GM10266 (cell line): ENCODE results near the gene CRMP1.

Source experiments
- DNase-seq: peaks from one replicate; pipeline ENCODE4 v3.0.0; 2012; ENCODE audit errors: extremely low spot score
- TF ChIP-seq, protein P1 (sequence below): IDR thresholded peaks from 2 replicates; pipeline ENCODE4 v1.5.1; 2012; ENCODE audit warnings: mild to moderate bottlenecking, low read depth; ENCODE audit not compliant: control insufficient read depth, insufficient read depth; ENCODE audit errors: missing control alignments

The CRMP1 gene

DNA sequence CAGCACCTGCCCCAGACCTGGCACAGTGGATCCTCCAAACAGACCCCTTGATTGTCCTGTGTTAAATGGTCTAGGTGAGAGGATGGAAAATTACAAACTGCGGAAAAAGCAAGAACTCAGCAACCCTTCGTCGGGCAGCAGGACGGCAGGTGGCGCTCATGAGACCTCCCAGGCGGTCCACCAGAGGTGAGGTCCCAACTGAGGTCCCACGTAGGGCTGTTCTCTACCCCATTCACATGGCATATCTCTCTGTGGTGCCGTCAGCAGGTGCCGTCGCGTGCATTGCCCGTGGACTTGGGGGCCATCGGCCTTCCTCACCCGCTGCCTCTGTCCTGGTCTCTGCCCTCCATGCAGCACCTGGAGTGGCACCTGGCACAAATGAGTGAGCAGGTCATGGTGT, 88.2 kb downstream of the CRMP1 start:
- TF ChIP-seq, protein P1, sequence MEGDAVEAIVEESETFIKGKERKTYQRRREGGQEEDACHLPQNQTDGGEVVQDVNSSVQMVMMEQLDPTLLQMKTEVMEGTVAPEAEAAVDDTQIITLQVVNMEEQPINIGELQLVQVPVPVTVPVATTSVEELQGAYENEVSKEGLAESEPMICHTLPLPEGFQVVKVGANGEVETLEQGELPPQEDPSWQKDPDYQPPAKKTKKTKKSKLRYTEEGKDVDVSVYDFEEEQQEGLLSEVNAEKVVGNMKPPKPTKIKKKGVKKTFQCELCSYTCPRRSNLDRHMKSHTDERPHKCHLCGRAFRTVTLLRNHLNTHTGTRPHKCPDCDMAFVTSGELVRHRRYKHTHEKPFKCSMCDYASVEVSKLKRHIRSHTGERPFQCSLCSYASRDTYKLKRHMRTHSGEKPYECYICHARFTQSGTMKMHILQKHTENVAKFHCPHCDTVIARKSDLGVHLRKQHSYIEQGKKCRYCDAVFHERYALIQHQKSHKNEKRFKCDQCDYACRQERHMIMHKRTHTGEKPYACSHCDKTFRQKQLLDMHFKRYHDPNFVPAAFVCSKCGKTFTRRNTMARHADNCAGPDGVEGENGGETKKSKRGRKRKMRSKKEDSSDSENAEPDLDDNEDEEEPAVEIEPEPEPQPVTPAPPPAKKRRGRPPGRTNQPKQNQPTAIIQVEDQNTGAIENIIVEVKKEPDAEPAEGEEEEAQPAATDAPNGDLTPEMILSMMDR, result no peak
- DNase-seq, result no peak

DNA sequence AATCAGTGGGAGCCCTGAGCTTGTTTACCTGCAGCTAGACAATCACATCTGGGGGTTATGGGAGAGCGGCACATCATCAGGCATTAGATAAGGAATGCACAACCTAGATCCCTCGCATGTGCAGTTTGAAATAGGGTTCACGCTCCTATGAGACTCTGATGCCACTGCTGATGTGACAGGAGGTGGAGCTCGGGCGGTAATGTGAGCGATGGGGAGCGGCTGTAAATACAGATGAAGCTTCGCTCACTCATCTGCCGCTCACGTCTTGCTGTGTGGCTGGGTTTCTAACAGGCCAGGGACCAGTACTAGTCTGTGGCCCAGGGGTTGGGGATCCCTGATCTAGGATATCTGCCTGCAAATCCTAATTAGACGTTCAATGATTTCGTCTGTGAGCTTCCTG, 90.3 kb downstream of the CRMP1 start:
- no peak for DNase-seq
- TF ChIP-seq, protein P1, result no peak

DNA sequence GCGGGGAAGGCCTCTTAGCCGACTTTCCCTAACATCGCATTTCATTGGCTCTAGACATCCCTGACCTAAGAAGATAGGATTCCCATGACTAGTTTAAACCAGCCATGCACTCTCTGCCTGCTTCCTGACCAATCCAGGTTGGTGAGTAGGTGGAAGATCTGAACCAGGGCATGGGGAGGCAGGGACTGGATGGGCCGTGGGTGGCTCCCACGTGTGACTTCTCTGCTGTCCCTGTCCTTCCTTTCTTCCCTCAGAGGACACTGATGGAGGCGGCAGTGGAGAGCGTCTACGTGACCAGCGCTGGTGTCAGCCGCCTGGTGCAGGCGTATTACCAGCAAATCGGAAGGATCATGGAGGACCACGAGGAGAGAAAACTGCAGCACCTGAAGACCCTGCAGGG, 91.2 kb downstream of the CRMP1 start:
- DNase-seq, result no peak
- TF ChIP-seq, protein P1, result no peak

DNA sequence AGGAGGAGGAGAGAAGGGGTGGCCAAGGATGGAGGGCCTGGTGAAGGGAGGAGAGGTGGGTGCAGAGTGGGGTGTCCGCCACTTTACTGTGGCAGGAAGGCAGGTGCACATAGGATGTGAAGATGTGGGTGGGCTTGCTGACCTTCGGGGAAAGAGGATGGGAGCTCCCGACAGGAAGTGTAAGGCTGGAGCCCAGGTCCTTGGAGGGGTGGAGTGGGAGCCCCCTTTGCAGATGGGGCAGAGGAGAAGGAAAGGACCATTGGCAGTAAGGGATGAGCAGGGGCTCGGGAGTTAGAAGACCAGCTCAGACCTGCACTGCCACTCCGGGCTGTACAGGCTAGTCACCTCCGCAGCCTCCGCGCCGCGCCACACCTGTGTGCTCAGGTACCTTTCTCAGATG, 92.4 kb downstream of the CRMP1 start:
- TF ChIP-seq, protein P1, result no peak
- DNase-seq, result no peak

DNA sequence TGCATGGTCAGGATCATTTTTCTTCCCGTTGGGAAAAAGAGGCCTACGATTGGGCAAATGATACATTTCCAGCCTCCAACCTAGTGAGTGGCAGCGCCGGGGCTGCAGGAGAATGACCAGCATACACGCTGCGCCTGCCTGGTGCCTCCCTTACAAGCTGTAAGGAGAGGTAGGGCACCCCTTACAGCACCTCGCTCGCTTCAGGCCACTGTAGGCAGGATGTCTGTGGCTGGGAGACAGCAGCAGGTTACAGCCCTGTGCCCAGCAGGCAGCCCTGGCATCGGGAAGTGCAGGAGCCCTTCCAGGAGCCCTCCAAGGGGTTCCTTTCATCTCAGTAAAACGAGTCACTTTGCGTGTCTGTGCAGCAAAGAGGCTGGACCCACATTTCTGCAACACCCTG, 93.5 kb downstream of the CRMP1 start:
- no peak for DNase-seq
- TF ChIP-seq, protein P1, result no peak

DNA sequence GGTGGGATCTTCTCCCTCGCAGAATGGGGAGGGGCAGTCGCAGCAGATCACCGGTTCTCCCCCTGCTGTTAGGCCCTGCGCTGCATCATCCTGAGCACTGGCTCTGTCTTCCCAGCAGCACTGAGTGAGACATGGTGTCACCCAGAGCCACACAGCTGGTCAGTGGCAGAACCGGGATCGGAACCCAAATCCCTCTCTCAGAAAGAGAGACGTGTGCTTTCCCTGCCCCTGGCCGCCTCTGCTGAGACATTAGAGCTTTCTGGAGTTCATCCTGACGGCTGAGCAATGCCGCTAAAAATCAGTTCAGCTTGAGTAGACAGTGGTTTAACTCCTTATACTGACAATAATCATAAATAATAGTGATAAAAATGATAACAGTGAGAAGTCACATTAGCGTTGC, 93.9 kb downstream of the CRMP1 start:
- DNase-seq, result no peak
- TF ChIP-seq, protein P1, result no peak

DNA sequence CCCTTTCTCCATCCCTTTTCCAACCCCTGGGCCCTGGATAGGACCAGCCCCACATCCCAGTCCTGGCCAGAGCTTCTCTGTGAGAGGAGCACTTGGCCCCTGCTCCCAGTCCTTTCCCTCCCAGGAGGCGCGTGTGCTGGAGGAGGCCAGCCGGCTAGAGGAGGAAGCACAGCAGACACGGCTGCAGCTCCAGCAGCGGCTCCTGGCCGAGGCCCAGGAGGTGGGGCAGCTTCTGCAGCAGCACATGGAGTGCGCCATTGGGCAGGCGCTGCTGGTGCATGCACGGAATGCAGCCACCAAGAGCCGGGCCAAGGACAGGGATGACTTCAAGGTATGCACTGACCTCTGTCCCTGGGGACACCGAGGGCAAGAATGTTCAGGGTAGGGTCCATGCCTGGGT, 94.4 kb downstream of the CRMP1 start:
- TF ChIP-seq, protein P1, result no peak
- no peak for DNase-seq

DNA sequence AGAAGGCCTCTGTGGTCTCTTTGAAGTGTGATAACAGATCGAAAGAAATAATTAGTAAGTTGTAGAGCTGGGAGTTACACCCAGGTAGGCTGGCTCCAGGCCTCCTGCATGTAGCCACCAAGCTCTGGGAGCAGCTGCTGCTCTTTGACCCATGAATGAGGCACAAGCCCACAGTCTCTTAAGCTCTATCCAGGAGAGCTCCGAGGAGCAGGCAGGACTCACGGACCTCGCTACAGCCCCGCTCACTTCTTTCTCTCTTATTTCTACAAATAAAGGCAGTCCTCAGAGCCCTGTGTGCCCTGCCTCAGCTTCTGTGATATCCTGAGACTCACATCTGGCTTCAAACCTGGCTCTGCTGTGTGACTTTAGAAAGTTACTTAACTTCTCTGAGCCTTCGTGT, 95.0 kb downstream of the CRMP1 start:
- TF ChIP-seq, protein P1, result no peak
- DNase-seq, result no peak
